Measurements from ENCODE around the gene VWA5B2.

DNA sequence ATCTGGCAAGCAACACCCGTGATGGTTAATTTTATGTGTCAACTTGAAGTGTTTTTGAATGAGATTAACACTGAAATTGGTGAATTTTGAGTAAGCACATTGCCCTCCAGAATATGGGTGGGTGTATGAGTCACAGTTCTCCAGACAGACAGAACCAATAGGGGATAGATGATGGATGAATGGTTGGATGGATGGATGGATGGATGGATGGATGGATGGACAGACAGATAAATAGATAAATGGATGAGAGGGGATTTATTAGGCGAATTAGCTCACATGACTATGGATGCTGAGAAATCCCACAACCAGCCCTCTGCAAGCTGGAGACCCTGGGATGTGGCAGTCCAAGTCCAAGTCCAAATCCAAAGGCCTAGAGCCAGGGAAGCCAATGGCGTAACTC, 5.4 kb upstream of the VWA5B2 start:
- TF ChIP-seq CTCF (IDR thresholded peaks at IDR 0.05) = no peak
- no peak for TF ChIP-seq POLR2A (IDR thresholded peaks at IDR 0.05)
